Activated naive CD4-positive, alpha-beta T cell treated with anti-CD3 and anti-CD28 coated beads, Interleukin-2, amount 50 U/mL, for 24 hours (primary cell): Measurements from ENCODE around the gene PTPRK.

ENCODE experiments used
- H3K27ac Mint-ChIP-seq: one replicate; pipeline ENCODE4 v1.8.0; 2021; ENCODE audit warnings: mild to moderate bottlenecking, mixed read lengths
- H3K27me3 Mint-ChIP-seq: one replicate; pipeline ENCODE4 v1.8.0; 2021; ENCODE audit warnings: mixed read lengths
- H3K36me3 Mint-ChIP-seq: one replicate; pipeline ENCODE4 v1.8.0; 2021; ENCODE audit warnings: mixed read lengths
- H3K4me1 Mint-ChIP-seq: one replicate; pipeline ENCODE4 v1.8.0; 2021; ENCODE audit warnings: mixed read lengths
- H3K4me3 Mint-ChIP-seq: one replicate; pipeline ENCODE4 v1.8.0; 2021; ENCODE audit warnings: mild to moderate bottlenecking, mixed read lengths
- H3K9me3 Mint-ChIP-seq: one replicate; pipeline ENCODE4 v1.8.0; 2021; ENCODE audit warnings: mixed read lengths

Gene PTPRK

DNA sequence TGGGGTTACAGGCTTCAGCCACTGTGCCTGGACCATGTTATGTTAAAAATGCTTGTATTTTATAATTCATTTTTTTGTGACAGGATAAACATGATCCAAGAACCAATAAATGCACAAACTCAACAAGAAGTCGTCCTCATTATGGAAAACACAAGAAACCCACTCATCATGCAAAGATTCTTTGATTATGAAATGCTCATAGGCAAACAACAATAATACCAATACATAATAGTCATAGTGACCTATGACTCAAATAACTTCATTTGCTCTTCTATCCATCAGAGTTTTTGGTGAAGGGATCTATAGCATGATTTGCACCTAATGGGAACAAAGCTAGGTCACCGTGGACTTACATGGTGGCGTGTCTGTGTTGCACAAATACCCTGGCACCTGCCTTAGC, 402.5 kb downstream of the PTPRK start:
- peaks cover 10% of the 10 kb centered on the region for H3K4me1 Mint-ChIP-seq
- peaks cover 4% of the 10 kb centered on the region for H3K9me3 Mint-ChIP-seq
- no peak overlapping the region for H3K4me3 Mint-ChIP-seq
- H3K36me3 Mint-ChIP-seq: peaks cover 1% of the 10 kb centered on the region
- H3K27ac Mint-ChIP-seq: no peak overlapping the region
- H3K27me3 Mint-ChIP-seq: no peaks in the 10 kb centered on the region

DNA sequence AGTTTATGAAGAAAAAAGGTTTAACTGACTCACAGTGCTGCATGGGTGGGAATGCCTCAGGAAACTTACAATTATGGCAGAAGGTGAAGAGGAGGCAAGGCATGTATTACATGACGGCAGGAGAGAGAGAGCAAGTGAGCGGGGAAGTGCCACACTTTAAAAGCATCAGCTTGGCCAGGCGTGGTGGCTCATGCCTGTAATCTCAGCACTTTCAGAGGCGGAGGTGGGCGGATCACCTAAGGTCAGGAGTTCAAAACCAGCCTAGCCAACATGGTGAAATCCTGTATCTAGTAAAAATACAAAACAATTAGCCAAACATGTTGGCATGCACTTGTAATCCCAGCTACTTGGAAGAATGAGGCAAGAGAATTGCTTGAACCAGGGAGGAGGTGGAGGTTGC, 406.2 kb downstream of the PTPRK start:
- Mint-ChIP-seq H3K27me3 (no peaks in the 10 kb centered on the region), H3K4me3 (no peak overlapping the region), H3K36me3 (peaks cover 4% of the 10 kb centered on the region), H3K27ac (no peak overlapping the region), H3K9me3 (peaks cover 4% of the 10 kb centered on the region), H3K4me1 (peaks cover 24% of the 10 kb centered on the region)

DNA sequence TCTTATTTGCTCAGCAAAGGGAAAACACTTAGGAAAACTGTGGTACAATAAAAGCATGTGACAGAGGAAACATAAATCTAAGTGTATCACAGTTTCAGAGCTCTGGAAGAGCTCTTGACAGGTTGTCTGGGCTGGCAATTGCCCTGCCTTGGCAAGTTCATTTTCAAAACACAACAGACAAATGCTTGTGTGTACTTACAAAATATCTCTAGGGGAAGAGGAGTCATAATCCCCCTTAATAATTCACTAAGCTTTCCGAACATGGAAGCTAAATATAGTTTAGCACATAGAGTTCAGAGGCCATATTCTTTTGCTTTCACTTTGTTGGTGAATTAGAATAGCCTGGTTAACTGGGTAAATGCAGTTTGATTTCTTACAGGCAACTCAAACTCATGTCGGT, 407.9 kb downstream of the PTPRK start:
- Mint-ChIP-seq H3K9me3 (peaks cover 4% of the 10 kb centered on the region), H3K27ac (peak overlapping the region; percentile 39), H3K36me3 (peaks cover 4% of the 10 kb centered on the region), H3K4me1 (peaks cover 24% of the 10 kb centered on the region), H3K27me3 (no peaks in the 10 kb centered on the region), H3K4me3 (peak overlapping the region; percentile 80)

GRCh38 chr6:128111096-128111495, 409.3 kb downstream of the PTPRK start:
- H3K9me3 Mint-ChIP-seq: peaks cover 4% of the 10 kb centered on the region
- no peaks in the 10 kb centered on the region for H3K27me3 Mint-ChIP-seq
- no peak overlapping the region for H3K27ac Mint-ChIP-seq
- H3K4me1 Mint-ChIP-seq: peaks cover 24% of the 10 kb centered on the region
- H3K4me3 Mint-ChIP-seq: no peak overlapping the region
- H3K36me3 Mint-ChIP-seq: peaks cover 4% of the 10 kb centered on the region

DNA sequence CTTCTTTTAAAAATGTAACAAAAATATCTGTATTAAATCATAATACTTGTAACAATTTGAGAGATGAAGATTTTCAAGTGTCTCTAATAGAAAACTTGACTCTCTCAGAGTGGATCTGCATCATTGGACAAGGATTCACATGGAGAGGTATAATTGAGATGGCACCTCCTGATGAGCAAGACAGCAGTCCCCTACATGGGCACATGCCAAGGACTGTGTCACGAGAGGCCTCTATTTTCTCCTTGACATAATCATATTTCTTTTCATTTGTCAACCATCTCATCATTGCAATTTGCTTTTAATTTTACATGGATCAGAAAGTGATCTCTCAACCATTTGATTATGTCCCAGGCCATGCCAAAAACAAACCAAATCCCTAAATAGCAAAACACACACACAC, 412.7 kb downstream of the PTPRK start:
- Mint-ChIP-seq H3K27ac (no peak overlapping the region), H3K4me3 (no peak overlapping the region), H3K27me3 (no peaks in the 10 kb centered on the region), H3K4me1 (peaks cover 25% of the 10 kb centered on the region), H3K9me3 (no peaks in the 10 kb centered on the region), H3K36me3 (peaks cover 3% of the 10 kb centered on the region)

DNA sequence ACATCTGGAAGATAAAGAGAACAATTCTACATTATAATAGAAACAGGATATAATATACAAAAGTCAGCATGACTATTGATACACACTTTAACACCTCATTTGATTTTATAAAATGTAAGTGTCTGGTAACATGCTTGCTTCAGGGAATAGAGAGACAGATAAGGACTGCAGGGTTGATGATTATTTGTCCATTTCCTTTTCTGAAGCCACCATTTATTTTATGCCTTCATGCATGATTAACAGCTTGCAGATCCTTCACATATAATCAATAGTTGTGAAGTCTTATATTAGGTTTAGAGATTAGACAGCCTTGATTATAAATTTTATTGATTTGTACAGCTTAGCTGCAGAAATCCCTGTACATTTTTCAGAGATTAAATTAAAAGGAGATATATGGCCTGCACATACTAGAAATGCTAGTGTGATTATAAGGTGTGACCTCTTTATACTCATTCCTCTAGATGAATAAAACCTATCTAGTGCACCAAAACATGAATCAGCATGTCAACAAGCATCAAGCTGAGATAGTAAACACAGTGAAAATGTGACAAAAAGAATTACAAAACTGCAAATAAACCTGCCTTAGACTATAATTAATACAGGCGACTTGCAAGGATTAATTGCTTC, 420.7 kb downstream of the PTPRK start:
- H3K9me3 Mint-ChIP-seq: no peaks in the 10 kb centered on the region
- H3K36me3 Mint-ChIP-seq: no peaks in the 10 kb centered on the region
- H3K27ac Mint-ChIP-seq: no peak overlapping the region
- H3K4me1 Mint-ChIP-seq: peaks cover 27% of the 10 kb centered on the region
- no peaks in the 10 kb centered on the region for H3K27me3 Mint-ChIP-seq
- H3K4me3 Mint-ChIP-seq: no peak overlapping the region

GRCh38 chr6:128098000-128098581, 422.3 kb downstream of the PTPRK start:
- Mint-ChIP-seq H3K4me1 (peaks cover 30% of the 10 kb centered on the region), H3K9me3 (no peaks in the 10 kb centered on the region), H3K27me3 (no peaks in the 10 kb centered on the region), H3K36me3 (no peaks in the 10 kb centered on the region), H3K4me3 (no peak overlapping the region), H3K27ac (no peak overlapping the region)

GRCh38 chr6:128097009-128097408, 423.4 kb downstream of the PTPRK start:
- Mint-ChIP-seq H3K4me1 (peaks cover 30% of the 10 kb centered on the region), H3K4me3 (no peak overlapping the region), H3K27me3 (no peaks in the 10 kb centered on the region), H3K9me3 (no peaks in the 10 kb centered on the region), H3K36me3 (no peaks in the 10 kb centered on the region), H3K27ac (no peak overlapping the region)

DNA sequence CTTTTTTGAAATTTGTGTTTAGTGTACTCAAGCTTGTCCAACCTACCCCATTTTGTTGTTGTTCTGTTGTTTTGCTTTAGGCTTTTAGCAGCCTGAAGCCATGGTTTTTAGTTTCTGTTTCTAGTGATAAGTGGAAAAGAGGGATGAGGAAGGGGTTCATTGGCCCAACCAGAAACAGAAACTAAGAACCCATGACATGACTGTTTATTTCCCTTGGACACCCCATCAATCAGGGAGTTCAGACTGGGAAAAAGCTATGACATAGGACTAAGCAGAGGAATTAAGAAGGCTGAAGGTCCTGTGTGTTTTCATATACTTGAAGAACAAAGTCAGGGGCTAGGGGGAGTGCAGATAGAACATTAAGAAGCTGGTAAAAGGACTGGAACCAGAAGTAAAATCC, 425.0 kb downstream of the PTPRK start:
- Mint-ChIP-seq H3K27me3 (no peaks in the 10 kb centered on the region), H3K4me3 (no peak overlapping the region), H3K9me3 (no peaks in the 10 kb centered on the region), H3K27ac (no peak overlapping the region), H3K36me3 (no peaks in the 10 kb centered on the region), H3K4me1 (peaks cover 30% of the 10 kb centered on the region)

GRCh38 chr6:128079021-128079420, 441.4 kb downstream of the PTPRK start:
- Mint-ChIP-seq H3K4me1 (no peaks in the 10 kb centered on the region), H3K27me3 (no peaks in the 10 kb centered on the region), H3K9me3 (no peaks in the 10 kb centered on the region)

GRCh38 chr6:128078276-128078675, 442.1 kb downstream of the PTPRK start:
- H3K36me3 Mint-ChIP-seq: no peaks in the 10 kb centered on the region
- no peak overlapping the region for H3K4me3 Mint-ChIP-seq
- H3K27ac Mint-ChIP-seq: no peak overlapping the region
- no peaks in the 10 kb centered on the region for H3K27me3 Mint-ChIP-seq
- no peaks in the 10 kb centered on the region for H3K9me3 Mint-ChIP-seq
- H3K4me1 Mint-ChIP-seq: no peaks in the 10 kb centered on the region

More at GRCh38 chr6:128079021-128079420, 441.4 kb downstream of the PTPRK start:
- no peak overlapping the region for H3K27ac Mint-ChIP-seq
- no peak overlapping the region for H3K4me3 Mint-ChIP-seq
- no peaks in the 10 kb centered on the region for H3K36me3 Mint-ChIP-seq

DNA sequence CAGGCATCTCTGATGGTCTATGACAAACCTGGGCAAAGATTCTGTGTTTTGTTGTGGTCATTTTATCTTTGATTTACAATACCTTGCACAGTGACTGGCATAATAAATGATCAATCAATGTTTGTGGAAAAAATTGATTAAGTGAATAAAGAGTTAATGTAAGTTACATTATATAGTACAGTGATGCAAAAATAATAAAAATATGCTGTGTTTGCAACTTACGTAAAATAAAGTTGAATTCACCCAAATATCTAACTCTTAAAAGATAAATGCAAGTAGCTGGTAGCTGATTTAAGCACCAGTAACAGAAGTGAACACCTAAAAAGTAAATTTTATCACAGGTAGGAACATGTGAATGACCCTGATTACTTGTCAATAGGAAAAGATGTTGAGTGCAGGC, 443.6 kb downstream of the PTPRK start:
- Mint-ChIP-seq H3K4me3 (no peak overlapping the region), H3K27ac (no peak overlapping the region), H3K9me3 (no peaks in the 10 kb centered on the region), H3K36me3 (no peaks in the 10 kb centered on the region), H3K4me1 (no peaks in the 10 kb centered on the region), H3K27me3 (no peaks in the 10 kb centered on the region)

GRCh38 chr6:128074567-128074966, 445.8 kb downstream of the PTPRK start:
- Mint-ChIP-seq H3K27me3 (no peaks in the 10 kb centered on the region), H3K4me1 (no peaks in the 10 kb centered on the region), H3K4me3 (no peak overlapping the region), H3K9me3 (no peaks in the 10 kb centered on the region), H3K27ac (no peak overlapping the region), H3K36me3 (peaks cover 2% of the 10 kb centered on the region)

GRCh38 chr6:128073389-128073788, 447.0 kb downstream of the PTPRK start:
- no peak overlapping the region for H3K4me3 Mint-ChIP-seq
- no peaks in the 10 kb centered on the region for H3K27me3 Mint-ChIP-seq
- peaks cover 2% of the 10 kb centered on the region for H3K36me3 Mint-ChIP-seq
- H3K4me1 Mint-ChIP-seq: no peaks in the 10 kb centered on the region
- no peaks in the 10 kb centered on the region for H3K9me3 Mint-ChIP-seq
- H3K27ac Mint-ChIP-seq: no peak overlapping the region

- no peak overlapping the region for H3K4me3 Mint-ChIP-seq
- H3K27ac Mint-ChIP-seq: no peak overlapping the region
- H3K27me3 Mint-ChIP-seq: no peaks in the 10 kb centered on the region
- H3K9me3 Mint-ChIP-seq: no peaks in the 10 kb centered on the region
- peaks cover 2% of the 10 kb centered on the region for H3K36me3 Mint-ChIP-seq
- no peaks in the 10 kb centered on the region for H3K4me1 Mint-ChIP-seq
These were observed 449.2 kb downstream of the PTPRK start for GRCh38 chr6:128071212-128071611.

DNA sequence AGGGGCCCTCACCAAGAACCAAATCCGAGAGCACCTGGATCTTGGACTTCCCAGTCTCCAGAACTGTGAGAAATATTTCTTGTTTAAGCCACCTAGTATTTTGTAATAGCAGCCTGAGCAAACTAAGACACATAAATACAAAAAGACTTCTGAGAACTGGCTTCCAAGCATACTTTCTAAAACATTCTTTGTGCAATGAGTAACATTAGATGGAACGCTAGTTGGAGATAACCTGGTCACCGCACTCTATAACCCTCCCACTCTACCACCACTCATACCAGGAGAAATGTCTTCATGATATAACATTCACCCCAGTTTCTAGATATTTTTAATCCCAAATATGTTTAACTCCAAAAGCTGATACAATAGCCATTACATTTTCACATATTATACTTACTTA, 450.0 kb downstream of the PTPRK start:
- Mint-ChIP-seq H3K27ac (no peak overlapping the region), H3K4me3 (no peak overlapping the region), H3K36me3 (peaks cover 2% of the 10 kb centered on the region), H3K4me1 (peaks cover 4% of the 10 kb centered on the region), H3K27me3 (no peaks in the 10 kb centered on the region), H3K9me3 (no peaks in the 10 kb centered on the region)

GRCh38 chr6:128069188-128069587, 451.2 kb downstream of the PTPRK start:
- H3K27me3 Mint-ChIP-seq: no peaks in the 10 kb centered on the region
- H3K36me3 Mint-ChIP-seq: peaks cover 2% of the 10 kb centered on the region
- no peak overlapping the region for H3K27ac Mint-ChIP-seq
- no peak overlapping the region for H3K4me3 Mint-ChIP-seq
- peaks cover 8% of the 10 kb centered on the region for H3K4me1 Mint-ChIP-seq
- no peaks in the 10 kb centered on the region for H3K9me3 Mint-ChIP-seq
